ENCODE data around the gene JUP.
"Not testable (repeated sequence)": the region's sequence is repeated elsewhere in the genome, so short reads cannot be mapped to it uniquely, and the experiment has no call there.

The JUP gene

DNA sequence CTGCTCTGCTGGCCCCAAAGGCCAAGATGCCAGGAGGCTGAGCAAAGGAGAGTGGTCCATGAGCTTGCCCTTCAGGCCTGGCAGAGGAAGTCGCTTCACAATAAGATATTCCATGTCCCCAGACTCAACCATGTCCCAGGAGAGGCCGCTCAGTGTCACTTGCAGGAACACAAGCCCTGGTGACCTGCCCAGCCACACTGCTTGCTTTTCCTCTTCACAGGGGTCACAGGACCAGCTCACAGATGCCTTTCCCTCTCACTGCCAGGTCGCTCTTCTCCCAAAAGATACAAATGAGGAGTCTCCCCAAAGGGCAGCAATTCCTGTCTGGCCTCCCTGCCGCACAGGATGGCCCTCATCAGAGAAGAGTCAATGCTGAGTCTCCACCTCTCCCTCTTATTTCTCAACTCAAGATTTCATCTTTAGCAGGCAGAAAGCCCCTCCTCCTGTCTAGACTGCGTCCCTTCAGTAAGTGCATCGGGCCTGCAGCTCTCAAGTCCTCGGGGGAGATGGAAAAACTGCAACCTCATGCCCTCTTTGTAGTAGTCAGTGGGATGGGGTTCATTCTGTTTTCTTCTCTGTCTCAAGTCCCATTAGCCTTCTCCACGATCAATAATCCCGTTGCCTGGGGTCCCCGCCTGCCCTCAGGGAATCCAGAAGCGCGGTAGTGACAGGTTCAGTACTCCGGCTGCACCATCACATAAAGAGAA, 5.0 kb downstream of the JUP start:
- no peak for DNase-seq (ENCODE audit: low read depth in 2 of 2)

DNA sequence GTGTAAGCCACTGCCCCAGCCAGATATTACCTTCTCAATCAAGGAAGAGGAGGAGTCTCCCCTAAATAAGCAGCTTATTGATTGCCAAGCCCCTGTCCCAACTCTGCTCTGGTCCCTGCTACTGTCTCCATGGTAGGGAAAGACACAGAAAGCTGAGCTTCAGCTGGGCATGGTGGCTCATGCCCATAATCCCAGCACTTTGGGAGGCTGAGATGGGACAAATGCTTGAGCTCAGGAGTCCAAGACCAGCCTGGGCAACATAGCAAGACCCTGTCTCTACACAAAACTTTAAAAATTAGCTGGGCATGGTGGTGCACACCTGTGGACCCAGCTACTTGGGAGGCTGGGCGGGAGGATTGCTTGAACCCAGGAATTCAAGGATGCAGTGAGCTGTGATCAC, 6.6 kb downstream of the JUP start:
- no peak for DNase-seq (ENCODE audit: low read depth in 2 of 2)

- DNase-seq (ENCODE audit: low read depth in 2 of 2): no peak
These were observed 8.8 kb downstream of the JUP start for GRCh38 chr17:41777574-41778188.

DNA sequence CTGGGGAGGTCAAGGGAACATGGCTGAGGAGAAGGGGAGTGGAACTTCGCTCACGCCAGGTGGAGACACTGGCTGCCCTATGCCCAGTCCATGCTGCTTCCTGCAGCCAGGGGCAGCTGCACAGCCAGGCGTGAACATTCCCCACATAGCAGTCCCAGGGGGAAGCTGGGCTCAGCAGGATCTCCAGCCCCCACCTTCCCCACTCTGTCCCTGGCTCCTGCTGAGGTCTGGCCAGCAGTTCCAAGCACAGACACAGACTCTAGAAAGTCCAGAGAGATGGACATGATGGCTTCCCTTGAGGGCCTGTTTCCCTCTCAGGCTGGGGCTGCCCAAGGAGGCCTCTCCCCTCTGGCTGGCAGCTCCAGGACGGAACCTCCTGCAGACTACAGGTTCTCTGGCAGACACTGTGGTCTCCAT, 9.3 kb downstream of the JUP start:
- DNase-seq (ENCODE audit: low read depth in 2 of 2): no peak

- not testable (repeated sequence) for DNase-seq (ENCODE audit: low read depth in 2 of 2)
These were observed 10.1 kb downstream of the JUP start for GRCh38 chr17:41776262-41776900.

GRCh38 chr17:41775394-41776226, 10.9 kb downstream of the JUP start:
- no peak for DNase-seq (ENCODE audit: low read depth in 2 of 2)

DNA sequence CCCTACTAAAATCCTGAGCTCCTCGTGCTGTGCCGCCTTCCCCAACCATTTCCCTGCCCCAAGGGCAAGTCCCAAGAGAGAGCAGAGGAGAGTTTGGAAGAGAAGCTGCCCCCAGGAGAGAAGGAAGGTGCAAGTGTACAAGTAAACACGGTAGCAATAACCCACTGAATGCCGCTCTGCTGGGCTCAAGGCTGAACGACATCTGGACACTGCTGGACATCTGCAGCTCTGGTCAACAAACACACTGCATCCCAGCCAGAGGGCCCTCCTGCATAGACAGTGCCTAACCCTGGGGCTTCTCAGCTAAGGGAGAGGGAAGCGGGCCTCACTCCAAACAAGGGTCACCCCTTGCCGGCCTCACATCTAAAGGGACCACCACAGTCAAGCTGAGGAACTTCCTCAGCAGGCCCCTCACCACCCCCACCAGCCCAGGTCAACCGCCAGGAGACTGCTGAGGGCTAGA, 12.7 kb downstream of the JUP start:
- DNase-seq (ENCODE audit: low read depth in 2 of 2): no peak

DNA sequence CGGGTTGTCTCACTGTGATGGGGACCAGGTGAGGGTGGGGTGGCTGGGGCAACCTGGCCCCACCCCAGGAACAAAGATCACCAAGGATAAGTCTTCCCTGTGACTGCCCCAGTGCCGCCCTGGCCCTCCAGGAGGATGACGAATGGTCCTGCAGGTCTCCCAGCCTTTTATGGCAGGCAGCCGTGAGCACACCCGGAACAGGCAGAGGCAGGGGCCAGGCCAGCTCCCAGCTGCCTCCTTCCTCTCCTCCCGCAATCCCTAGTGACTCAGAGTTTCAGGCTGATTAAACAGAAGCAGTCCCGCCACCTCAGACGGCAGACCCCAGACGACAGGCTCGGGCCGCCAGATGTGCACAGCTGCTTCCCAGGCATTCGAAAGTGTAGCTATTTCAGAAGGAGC, 13.3 kb downstream of the JUP start:
- DNase-seq (ENCODE audit: low read depth in 2 of 2): no peak

- DNase-seq (ENCODE audit: low read depth in 2 of 2): no peak
These were observed 13.8 kb downstream of the JUP start for GRCh38 chr17:41772586-41773189.

- no peak for DNase-seq (ENCODE audit: low read depth in 2 of 2)
These were observed 14.3 kb downstream of the JUP start for GRCh38 chr17:41772218-41772585.

GRCh38 chr17:41771389-41772206, 14.9 kb downstream of the JUP start:
- no peak for DNase-seq (ENCODE audit: low read depth in 2 of 2)

DNA sequence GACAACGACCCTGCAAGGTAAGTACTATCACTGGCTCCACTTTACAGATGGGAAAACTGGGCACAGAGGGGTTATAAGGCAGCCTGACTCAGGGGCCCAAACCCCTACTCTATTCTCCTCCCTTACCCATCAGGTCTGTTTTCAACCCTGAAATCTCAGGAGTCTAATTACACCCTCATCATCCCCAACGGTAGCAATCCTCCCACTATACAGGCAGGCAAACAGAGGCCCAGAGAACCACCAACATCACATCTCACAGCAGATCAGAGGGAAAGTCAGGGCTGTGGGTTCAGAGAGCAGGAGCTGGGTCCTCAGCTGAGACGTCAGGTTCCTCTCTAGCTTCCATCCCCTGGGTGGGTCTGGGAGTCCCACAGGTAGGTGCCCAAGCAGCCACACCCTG, 16.5 kb downstream of the JUP start:
- no peak for DNase-seq (ENCODE audit: low read depth in 2 of 2)

- DNase-seq (ENCODE audit: low read depth in 2 of 2): no peak
These were observed 17.1 kb downstream of the JUP start for GRCh38 chr17:41769346-41769862.

GRCh38 chr17:41768682-41769288, 17.7 kb downstream of the JUP start:
- DNase-seq (ENCODE audit: low read depth in 2 of 2): no peak

DNA sequence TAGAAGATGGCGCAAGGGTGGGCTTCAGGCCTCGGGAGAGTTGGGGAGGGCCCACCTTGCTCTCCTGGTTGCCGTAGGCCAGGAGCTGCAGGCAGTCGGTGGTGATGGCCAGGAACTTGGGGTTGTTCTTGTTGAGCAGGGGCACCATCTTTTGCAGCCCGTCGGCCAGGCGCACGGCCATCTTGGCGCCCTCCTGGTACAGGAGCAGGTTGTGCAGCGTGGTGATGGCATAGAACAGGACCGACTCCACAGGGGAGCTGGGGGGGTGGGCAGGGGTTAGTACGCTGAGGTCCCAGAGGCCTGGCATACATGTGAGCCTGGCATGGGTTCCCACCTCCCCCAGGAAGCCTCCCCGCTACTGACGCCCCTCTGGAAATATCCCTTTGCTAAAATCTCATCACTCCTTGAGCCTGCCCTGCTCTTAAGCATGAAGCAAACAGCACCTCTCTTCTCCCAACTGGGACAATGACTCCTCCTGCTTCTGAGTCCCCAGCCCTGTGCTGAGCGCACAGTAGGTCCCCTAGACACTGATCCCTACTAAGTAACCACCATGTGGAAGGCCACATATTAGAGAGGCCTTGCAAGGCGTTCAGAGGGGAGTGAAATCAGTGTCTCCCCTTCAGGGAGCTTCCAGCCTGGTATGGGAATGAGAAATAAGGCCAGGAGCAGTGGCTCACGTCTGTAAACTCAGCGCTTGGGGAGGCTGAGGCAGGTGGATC, 19.0 kb downstream of the JUP start:
- no peak for DNase-seq (ENCODE audit: low read depth in 2 of 2)

GRCh38 chr17:41766135-41766534, 20.4 kb downstream of the JUP start:
- no peak for DNase-seq (ENCODE audit: low read depth in 2 of 2)

DNA sequence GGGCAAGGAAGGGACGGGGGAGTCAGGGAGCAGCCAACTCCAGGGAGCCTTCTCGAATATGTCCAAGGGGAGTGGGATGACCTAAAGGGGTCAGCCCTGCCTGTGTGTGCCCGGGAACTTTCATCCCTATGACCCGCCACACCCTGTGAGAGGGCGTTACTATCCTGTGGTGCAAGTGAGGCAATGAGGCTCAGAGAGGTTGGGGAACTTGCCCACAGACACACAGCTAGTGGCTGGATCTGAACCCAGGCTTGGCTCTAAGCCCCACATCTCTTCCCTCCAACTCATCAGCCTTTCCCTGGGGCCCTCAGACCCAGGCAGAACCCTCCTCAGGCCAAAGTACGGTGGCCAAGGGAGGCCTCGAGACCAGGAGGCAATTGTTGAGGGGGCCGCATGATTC, 23.2 kb downstream of the JUP start:
- no peak for DNase-seq (ENCODE audit: low read depth in 2 of 2)

DNA sequence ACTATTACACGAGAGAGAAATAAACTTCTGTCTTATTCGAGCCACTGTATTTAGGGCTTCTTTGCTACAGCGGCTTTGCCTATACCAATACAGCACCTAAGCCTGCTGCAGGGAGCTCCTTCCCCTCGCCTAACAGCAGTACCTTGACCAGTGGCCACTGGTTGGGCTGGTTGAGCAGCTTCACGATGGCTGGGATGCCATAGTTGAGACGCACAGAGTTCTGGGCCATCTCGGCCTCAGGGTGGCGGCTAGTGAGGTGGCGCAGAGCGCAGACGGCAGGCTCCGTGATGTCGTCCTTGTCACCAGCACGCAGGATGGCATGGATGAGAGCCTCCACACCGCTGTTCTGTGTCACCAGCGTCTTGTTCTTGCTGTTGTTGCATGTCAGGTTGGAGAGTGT, 23.7 kb downstream of the JUP start:
- no peak for DNase-seq (ENCODE audit: low read depth in 2 of 2)

DNA sequence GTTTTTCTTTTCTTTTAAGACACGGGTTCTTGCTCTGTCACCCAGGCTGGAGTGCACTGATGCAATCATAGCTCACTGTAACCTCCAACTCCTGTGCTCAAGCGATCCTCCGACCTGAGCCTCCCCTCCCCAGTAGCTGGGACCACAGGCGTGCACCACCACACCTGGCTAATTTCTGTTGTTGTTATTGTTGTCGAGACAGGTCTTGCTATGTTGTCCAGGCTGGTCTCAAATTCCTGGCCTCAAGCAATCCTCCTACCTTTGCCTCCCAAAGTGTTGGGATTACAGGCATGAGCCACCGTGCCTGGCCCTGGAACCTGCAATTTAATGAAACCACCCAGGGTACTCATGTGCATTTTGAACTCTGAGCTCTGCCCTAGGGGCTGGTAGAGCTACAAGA, 24.1 kb downstream of the JUP start:
- DNase-seq (ENCODE audit: low read depth in 2 of 2): no peak

DNA sequence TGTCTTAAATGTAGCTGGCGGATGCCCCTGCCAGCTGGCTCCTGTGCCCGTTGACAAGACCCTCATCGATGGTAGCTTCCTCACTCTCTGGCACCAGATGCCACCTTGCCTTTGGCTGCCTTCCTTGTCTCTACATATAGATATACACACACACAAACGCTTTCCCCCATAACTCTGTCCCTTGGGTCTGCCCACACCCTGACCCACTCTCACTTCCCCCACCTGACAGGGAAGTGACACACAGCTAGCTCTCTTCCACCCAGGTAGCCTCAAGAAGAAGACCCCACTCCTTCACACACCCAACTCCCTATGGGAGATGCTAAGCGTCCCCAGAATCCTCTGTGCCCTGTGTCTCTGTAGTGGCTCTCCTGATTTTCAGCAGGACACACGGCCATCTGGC, 25.6 kb downstream of the JUP start:
- no peak for DNase-seq (ENCODE audit: low read depth in 2 of 2)
